Fibroblast of skin of right quadriceps (primary cell): ENCODE data around the gene CAMTA2.
"Not testable (repeated sequence)": the region's sequence is repeated elsewhere in the genome, so short reads cannot be mapped to it uniquely, and the experiment has no call there.

ENCODE experiments used
- DNase-seq: peaks from one replicate; pipeline ENCODE4 v3.0.0-alpha.2; 2013

CAMTA2 gene

DNA sequence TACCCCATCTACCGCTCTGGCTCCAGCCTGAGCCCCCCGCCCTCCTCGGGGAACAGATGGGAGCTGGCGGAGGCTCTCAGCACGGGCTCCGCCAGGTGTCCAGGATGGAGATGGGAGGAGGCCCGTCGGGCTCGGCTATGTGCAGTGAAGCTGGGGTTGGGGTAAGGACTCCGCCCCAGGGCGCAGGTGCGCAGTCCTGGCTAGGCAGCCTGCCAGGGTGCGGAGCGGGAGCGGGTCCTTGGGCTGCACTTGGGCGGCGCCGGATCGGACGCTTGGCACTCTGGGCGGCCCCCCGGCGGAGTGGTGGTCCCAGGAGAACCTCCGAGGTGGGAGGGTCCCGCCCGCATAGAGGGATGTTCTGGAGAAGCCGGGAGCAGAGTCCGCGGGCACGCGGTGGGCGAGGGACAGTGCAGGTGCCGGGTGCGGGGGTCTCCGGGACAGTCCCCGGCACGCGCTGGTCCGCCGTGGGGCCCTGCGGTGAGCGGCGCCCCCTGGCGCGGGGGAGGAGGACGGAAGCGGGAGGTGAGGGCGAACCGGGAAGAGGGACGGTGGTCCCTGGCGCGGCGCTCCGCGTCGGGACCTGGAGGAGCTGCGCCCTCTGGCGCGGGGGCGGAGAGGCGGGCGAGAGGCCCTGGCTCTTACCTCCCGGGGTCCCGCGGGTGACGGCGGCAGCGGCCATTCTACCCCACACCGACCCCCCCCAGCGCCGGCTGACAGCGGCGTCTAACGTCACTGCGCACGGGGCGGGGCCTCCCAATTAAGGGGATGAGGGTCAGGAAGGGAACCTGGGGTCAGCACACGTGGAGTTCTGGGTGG lies at the start of gene CAMTA2:
Gene CAMTA2 (minus strand): TSS at position 725 of the 816 bp plus-strand sequence. CDS start 1,453 bp downstream, outside the sequence.
- DNase-seq, result peak; percentile 79

GRCh38 chr17:5035315-5035714 lies 47.8 kb upstream of the CAMTA2 start, which contains the start of gene SLC52A1:
SLC52A1 (minus strand) TSS chr17:5035426; CDS start chr17:5034606, 820 bp downstream.
- no peak for DNase-seq

DNA sequence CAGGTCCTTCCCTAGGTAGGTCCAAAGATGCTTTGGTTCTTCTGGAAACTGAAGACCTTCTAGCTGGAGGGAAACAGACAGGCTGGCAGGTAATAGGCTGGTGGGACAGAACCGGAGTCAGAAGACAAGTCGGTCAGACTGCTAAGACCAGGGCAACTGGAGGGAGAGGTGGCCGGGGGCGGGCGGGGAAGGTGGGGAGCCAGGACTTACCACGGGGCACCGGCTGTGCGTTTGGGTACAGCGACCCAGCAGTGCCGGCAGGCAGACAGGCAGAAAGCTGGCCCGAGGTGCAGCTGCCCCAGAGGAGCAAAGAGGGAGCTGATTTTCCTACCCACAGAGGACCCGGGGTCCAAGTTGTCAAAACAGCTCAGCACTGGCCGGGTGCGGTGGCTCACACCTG lies 47.2 kb upstream of the CAMTA2 start:
- DNase-seq, result no peak

- no peak for DNase-seq
These were observed 46.6 kb upstream of the CAMTA2 start for GRCh38 chr17:5034063-5034462.

DNA sequence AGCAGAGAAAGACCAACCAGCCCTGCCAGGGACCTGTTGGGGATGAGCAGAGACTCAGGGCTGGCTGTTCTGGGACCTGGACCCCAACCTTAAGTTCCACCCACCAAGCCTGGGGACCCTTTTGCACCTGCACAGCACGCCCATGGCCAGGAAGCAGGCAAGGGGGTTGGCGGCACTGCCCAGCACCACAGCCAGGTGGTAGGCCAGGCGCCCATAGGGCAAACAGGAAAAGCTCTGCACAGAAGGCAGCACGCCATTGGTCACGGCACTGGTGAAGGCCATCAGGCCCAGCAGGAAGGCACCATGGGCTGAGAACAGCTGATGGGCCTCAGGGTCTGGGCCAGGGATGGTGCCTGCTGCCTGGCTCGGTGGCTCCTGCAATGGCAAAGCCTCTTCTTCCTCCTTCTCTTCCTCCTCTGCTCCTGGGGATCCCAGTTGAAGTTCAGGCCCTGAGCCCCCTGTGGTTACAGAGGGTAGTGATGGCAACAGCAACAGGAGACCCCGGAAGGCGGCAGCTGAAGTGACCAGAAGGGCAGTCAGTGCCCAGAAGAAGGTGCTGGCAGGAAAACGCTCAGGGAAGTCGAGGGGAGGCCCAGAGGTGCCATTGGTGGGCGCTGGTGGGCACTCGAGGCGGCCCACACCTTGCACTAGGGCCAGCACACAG lies 46.0 kb upstream of the CAMTA2 start:
- no peak for DNase-seq

GRCh38 chr17:5032865-5033264 lies 45.4 kb upstream of the CAMTA2 start:
- no peak for DNase-seq

DNA sequence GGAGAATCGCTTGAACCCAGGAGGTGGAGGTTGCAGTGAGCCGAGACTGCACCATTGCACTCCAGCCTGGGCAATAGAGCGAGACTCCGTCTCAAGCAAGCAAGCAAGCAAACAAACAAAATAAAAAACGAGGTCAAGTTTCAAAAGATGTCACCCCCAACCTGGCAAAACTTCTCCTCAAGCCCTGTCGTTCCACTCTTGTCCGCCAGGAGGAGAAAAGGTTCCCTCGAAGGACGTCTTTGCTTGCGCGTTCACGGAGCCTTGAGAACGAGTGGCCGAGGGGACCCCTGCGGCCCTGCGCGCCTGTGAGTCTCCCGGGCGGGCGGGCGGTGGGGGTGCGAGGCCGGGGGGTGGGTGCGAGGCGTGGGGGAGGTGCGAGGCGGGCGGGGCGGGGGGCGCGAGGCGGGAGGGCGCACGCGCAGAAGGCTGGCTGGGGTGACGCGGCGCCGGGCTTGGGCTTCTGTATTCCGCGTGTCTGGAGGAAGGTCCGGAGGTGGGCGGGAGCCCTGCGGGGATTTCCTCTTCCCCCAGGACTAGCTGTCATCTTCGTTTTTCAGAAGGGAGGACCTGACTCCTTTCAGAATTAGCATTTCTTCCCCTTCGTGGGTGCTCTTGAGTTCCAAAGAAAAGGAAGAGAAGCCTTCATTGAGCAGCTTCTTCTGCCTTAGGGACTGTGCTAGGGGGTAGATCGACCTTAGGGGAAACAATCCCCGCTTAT lies 44.0 kb upstream of the CAMTA2 start:
- peak; percentile 82 for DNase-seq

GRCh38 chr17:5030168-5030567 lies 42.7 kb upstream of the CAMTA2 start:
- not testable (repeated sequence) for DNase-seq

DNA sequence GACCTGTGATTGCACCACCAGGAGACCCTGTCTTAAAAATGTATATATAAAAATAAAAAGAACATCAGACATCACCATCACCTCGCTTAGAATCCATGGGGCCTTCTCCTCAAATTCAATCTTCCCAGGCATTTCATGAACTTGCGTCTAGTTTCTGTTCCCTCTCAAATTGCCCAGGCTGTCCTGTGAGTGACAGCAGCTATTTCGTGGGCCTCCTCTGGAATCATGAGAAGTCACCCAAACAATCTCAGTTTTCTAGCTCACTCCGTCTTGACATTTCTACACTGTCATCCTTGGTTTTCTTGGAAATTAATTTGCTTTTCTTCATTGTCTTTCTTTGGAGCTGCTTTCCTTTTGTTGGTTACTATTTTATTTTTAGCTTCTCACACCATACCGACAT lies 40.4 kb upstream of the CAMTA2 start:
- no peak for DNase-seq

DNA sequence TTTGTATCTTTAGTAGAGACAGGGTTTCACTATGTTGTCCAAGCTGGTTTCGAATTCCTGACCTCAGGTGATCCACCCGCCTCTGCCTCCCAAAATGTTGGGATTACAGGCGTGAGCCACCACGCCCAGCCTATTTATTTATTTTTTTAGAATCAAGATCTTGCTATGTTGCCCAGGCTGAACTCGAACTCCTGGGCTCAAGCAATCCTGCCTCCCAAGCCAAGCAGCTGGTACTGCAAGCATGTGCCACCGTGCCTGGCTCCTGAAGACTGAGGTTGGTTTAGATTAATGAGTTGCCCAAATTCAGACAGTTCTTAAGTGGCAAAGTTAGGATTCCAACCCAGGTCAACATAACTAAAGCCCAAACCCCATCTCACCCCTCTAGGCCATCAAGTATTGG lies 39.8 kb upstream of the CAMTA2 start:
- no peak for DNase-seq

DNA sequence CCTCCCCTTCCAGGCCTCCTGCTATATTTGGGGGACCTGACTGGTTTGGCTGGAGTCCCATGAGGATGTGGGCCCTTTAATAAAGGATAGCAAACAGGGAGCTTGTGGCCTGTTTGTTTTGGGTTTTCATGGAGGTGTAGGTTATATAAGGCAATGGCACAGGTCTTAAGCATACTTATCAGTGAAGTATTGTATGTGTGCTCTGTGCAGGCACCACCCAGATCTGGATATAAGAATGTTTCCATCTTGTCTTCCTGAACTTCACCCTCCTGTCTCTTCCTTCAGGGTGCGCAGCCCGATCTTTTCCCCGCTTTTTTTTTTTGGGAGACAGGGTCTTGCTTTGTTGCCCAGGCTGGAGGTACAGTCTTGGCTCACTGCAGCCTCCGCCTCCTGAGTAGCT lies 37.1 kb upstream of the CAMTA2 start:
- no peak for DNase-seq

GRCh38 chr17:5023588-5024147 lies 36.2 kb upstream of the CAMTA2 start:
- DNase-seq, result no peak

GRCh38 chr17:5022171-5022711 lies 34.8 kb upstream of the CAMTA2 start:
- no peak for DNase-seq

DNA sequence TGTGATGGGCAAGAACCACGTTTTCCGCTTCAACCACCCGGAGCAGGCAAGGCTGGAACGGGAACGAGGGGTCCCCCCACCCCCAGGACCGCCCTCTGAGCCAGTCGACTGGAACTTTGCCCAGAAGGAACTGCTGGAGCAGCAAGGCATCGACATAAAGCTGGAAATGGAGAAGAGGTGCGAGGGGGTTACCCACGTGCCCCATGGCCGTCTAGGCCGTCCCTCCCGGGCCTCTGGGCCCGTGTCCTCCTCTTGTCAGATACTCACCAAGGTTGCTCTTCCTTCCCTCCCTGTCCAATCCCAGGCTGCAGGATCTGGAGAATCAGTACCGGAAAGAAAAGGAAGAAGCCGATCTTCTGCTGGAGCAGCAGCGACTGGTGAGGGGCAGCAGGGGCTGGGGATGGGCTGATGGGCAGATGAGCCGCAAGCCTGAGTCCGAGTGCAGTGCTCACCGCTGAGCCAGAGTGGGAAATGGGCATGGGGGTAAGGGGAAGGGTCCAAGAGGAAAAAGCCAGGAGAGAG lies 33.1 kb upstream of the CAMTA2 start:
- no peak for DNase-seq

- DNase-seq, result peak; percentile 19
These were observed 32.0 kb upstream of the CAMTA2 start for GRCh38 chr17:5019475-5019956.

- no peak for DNase-seq
These were observed 26.9 kb upstream of the CAMTA2 start for GRCh38 chr17:5014357-5014756.

GRCh38 chr17:5011928-5012327 lies 24.5 kb upstream of the CAMTA2 start:
- peak; percentile 17 for DNase-seq

GRCh38 chr17:5003214-5003867 lies 15.9 kb upstream of the CAMTA2 start:
- DNase-seq, result no peak

GRCh38 chr17:5002121-5002788 lies 14.8 kb upstream of the CAMTA2 start:
- DNase-seq, result no peak

DNA sequence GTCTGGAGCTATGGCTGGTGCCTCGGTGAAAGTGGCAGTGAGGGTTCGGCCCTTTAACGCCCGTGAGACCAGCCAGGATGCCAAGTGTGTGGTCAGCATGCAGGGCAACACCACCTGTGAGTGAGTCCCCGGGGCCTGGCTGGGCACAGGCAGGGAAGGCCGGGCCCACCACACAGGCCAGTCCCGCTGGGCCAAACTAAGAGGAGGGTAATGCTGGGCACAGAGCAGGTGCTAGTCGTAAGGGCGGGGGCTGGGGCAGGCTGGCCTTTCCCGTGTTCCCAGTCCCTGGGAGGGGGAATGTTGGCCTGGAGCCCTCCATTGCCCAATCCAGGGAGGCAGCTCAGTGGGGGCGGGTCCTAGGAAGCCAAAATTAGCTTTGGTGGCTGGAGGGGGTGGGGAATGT lies 12.8 kb upstream of the CAMTA2 start:
- peak; percentile 43 for DNase-seq

DNA sequence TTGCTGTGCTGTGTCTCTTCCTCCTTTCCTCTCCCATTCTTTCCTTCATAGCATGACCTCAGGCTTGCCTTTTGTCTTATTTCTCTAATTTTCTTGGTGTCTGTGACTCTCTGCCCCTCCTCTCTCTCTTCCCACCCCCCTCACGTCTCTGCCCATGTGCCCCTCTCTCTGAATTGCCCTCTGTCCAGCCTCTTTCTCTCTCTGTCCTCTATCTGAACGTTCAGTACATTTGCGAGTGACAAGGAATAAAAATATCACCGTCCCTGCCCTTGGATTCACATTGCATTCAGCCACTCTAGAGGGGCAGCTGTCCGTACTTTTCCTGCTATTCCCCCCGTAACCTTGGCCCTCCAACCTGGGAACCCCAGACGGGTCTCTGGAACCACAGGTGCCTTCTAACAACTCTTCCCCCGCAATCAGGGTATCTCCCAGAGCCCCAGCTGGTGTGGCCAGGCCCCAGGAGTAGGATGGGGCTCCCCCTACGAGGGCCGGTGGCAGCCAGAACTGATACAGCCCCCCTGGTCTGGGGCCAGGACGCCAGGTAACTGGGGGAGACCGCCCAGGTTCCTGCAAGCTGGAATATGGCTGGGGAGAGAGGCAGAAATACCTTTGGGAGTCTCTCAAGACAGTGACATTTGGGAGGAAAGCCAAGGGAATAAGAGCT lies 12.1 kb upstream of the CAMTA2 start:
- no peak for DNase-seq
